Activated CD4-positive, CD25-positive, alpha-beta regulatory T cell treated with anti-CD3 and anti-CD28 coated beads, Interleukin-2, amount 50 U/mL, for 16 hours (primary cell): Measurements from ENCODE around the gene CNGA4.

ENCODE experiments used
- DNase-seq: peaks from one replicate; pipeline ENCODE4 v3.0.0-alpha.2; 2020; ENCODE audit warnings: low read depth, low spot score

CNGA4 gene

DNA sequence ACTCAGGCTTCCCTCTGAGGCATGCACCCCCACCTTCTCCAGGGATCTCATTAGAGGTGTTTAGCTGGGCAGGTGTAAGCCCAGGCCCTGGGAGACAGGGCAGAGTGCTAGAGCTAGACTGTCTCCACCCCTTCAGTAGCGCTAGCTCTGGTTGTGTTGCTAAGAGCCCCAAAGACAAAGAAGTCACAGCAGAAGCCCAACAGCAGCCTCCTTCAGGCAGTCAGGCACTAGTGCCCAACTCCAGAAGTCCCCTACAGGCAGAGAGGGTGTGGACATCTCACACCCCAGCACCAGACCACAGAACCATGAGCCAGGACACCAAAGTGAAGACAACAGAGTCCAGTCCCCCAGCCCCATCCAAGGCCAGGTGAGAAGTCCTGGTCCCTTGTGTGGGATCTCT is at the start of gene CNGA4:
Gene CNGA4 (plus strand): TSS at position 188 of the 400 bp plus-strand sequence. CDS start 118 bp downstream, at position 306.
- DNase-seq: no peak

- no peak for DNase-seq
Observed at GRCh38 chr11:6191742-6192141, 47.1 kb upstream of the CNGA4 start.

DNA sequence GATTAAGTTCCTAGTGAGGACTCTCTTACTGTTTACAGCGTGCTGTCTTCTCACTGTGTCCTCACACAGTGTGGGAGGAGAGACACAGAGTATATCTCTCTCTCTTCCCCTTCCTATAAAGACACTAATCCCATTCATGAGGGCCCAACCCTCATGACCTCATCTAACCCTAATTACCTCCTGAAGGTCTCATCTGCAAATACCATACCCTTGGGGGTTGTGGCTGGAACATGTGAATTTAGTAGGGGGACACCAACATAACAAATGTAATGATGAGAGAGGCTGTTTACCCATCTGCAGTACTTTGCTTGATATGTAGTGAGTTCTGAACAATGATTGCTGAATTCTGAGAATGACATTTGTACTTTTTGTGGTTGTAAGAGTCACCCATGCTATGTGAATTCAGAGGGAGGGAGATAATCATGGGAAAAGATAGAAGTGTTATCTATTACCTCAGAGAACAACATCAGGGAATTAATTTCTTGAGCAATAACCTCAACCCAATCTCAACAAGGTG is 44.8 kb upstream of the CNGA4 start:
- no peak for DNase-seq

- no peak for DNase-seq
Observed at GRCh38 chr11:6196396-6196795, 42.5 kb upstream of the CNGA4 start.

GRCh38 chr11:6197466-6198200 is 41.3 kb upstream of the CNGA4 start:
- DNase-seq: no peak

DNA sequence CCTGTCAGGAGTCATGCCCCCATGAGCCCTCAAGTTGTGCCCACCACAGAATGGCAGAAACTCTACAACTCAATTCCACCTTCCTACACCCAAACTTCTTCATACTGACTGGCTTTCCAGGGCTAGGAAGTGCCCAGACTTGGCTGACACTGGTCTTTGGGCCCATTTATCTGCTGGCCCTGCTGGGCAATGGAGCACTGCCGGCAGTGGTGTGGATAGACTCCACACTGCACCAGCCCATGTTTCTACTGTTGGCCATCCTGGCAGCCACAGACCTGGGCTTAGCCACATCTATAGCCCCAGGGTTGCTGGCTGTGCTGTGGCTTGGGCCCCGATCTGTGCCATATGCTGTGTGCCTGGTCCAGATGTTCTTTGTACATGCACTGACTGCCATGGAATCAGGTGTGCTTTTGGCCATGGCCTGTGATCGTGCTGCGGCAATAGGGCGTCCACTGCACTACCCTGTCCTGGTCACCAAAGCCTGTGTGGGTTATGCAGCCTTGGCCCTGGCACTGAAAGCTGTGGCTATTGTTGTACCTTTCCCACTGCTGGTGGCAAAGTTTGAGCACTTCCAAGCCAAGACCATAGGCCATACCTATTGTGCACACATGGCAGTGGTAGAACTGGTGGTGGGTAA is 39.6 kb upstream of the CNGA4 start, which contains the start of gene OR52W1:
Gene OR52W1 (plus strand): TSS at position 51 of the 637 bp plus-strand sequence. CDS start 0 bp downstream, at position 51.
- DNase-seq: no peak

- no peak for DNase-seq
Observed at GRCh38 chr11:6200975-6201374, 37.9 kb upstream of the CNGA4 start.

DNA sequence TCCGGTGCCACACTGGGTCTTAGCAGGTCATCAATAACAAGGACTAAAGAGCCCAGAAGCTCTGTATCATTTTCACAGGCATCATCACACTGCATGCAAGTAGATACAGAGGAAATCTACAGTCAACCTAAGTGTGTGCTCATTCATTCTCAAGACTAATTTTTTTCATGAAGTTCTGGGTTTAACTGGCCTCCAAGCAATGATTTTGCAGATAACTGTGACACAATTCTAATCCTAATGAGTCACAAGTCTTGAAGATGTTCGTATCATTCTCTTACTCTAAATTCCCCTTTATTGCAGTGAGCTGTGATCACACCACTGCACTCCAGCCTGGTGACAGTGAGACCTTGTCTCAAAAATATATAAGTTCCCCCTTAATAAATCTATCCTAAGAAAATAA is 37.4 kb upstream of the CNGA4 start:
- no peak for DNase-seq

- no peak for DNase-seq
Observed at GRCh38 chr11:6202041-6202440, 36.8 kb upstream of the CNGA4 start.

DNA sequence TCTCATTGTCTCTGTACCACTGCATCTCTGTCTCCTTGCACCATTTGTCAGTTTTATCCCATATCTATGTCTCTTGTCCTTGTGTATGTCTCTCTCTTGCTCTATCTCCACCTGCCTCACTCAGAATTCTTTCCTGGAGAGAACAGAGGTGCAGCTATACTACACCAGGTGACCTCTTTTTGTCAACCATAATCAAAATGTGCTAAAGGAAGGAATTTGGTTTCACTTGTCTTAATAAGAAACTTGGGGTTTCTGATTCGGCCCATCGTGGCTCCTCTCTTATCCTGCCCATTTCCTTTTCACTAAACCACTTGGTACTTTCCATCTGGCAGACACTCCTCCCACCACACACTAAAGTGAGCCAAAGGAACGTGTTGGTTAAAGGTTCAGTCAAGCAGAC is 35.6 kb upstream of the CNGA4 start:
- DNase-seq: no peak

GRCh38 chr11:6204706-6205105 is 34.2 kb upstream of the CNGA4 start:
- no peak for DNase-seq

- DNase-seq: no peak
Observed at GRCh38 chr11:6205366-6205765, 33.5 kb upstream of the CNGA4 start, which contains the start of gene C11orf42. Gene C11orf42, plus strand, starts transcription at chr11:6205557. Its CDS starts 59 bp downstream, at chr11:6205616.

- DNase-seq: no peak
Observed at GRCh38 chr11:6206456-6207180, 32.3 kb upstream of the CNGA4 start.

DNA sequence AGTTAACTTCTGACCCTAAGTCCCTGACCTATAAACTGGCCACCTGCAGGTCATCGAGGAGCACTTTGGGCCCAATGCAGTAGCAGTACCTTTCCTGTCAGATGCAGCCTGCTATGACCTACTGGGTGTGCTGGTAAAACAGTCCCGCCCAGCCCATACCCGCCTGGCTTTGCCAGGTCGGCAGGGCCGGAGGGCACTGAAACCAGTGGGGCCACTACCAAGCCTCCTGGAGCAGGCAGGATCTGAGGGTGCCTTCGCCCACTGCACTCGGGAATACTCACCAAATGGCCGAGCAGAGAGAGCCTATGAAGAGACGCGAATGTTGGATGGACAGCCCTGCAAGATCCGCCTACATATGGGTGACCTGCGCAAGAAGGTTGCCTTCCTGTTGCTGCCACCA is 29.1 kb upstream of the CNGA4 start:
- no peak for DNase-seq

- DNase-seq: no peak
Observed at GRCh38 chr11:6210274-6210955, 28.5 kb upstream of the CNGA4 start.

DNA sequence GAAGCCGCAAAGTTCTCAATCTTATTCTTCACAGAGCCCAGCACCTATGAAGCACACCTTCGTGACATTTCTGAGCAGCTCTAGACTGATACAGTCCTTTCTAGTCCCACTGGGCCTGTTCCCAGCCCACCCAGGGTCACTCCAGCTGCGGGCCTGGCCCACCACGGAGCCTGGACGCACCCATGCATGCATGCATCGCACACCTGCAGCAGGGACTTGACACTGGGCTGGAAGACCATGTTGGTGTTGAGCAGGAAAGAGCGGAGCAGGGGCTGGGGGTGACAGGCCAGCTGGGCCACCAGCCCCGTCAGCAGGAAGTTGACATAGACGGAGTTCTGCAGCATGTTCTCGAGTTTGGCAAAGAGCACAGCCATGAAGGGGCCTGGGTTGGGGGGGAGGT is 24.4 kb upstream of the CNGA4 start:
- no peak for DNase-seq

GRCh38 chr11:6216501-6216900 is 22.4 kb upstream of the CNGA4 start:
- DNase-seq: no peak

DNA sequence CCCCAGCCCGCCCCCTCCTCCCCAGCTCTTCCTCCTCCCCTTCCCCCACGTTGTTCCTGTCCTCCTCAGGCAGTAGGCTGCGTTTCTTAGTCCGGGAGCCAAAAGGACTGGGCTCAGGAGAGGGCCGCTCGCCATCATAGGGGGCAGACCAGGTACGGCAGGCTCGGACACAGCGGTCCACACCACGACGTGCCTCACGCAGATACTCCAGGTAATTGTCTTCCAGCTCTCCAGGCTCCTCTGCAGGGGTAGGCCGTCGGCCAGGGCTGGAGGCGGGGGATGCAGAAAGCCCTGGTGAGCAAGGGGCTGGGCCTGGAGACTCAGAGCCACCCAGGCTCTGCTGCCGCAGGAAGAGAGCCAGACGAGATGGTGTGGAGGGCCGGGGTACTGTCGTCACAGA is 21.2 kb upstream of the CNGA4 start:
- no peak for DNase-seq

DNA sequence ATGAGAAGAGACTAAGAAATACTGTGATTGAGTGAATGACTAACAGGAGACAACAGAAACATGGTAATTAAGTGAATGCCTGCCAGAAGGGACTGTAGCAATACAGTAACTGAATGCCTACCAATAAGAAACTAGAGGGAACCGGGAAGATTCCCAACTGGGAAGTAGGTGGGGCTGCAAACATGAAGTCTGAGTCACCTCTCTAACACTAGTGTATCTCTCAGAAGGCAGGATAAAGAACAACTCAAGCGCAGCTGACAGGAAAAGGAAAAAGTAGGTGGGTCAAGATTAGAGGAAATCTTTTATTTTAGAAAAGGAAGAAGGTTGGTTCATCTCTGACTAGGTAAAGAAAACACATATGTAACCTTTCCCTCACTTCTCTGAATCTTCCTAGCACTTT is 19.5 kb upstream of the CNGA4 start:
- no peak for DNase-seq

DNA sequence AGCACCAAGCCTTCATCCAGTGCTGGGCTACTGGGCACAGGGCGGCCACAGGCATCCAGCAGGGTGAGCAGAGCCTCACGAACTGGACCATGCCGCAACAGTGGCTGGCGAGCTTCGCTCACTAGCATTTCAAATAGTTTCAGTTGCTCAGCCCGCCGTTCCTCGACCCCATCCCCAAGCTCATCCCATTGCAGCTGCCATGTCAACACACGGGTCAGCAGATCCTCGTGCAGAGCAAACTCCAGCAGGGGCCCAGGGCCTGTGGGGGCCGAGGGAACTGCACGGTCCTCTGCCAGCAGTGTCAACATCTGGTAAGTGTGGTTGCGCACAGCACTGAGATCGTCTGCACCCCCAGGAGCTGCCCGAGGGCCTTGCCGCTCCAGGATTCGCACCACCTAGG is 15.0 kb upstream of the CNGA4 start:
- DNase-seq: no peak

GRCh38 chr11:6224421-6224820 is 14.5 kb upstream of the CNGA4 start:
- DNase-seq: no peak

DNA sequence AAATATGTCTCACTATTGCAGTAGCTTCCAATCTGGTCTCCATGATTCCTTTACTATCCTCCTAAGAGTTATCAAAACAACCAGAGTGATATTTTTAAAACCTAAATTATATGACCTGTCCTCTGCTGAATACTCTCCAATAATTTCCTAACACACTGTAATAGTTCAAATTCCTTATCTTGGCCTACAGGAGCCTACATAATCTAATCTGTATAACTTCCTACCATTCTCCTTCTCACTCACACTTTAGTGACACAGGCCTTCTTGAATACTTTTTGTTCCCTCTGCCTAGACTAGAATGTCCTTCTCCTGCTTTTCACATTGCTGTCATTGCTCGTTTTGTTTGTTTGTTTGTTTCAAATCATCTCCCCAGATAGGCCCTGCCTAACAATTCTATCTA is 13.9 kb upstream of the CNGA4 start:
- DNase-seq: no peak
